Measurements from ENCODE around the gene PHYH.

- TF ChIP-seq CTCF (conservative IDR thresholded peaks at IDR 0.05 in 1 of 2, IDR thresholded peaks at IDR 0.05 in 1 of 2; ENCODE audit: low read depth in 1 of 2, low read length in 2 of 2) (no peak), EZH2 (IDR thresholded peaks at IDR 0.05; ENCODE audit: low read length, missing control alignments) (no peak)
These were observed 65.7 kb downstream of the PHYH start, which contains the start of gene UCMA for GRCh38 chr10:13234172-13234571.
